ENCODE measurements around the gene LY6G5C. TPM values are rescaled to one million over a fixed set of nuclear protein-coding genes. Genes with fewer than 3 reads are reported as not detected.

Gene LY6G5C
- total RNA-seq, 1 donor = 0.43 TPM

- no peak overlapping the region for H3K4me3 ChIP-seq (ENCODE audit: low read depth, low read length)
- TF ChIP-seq CTCF (IDR thresholded peaks at IDR 0.05; ENCODE audit: insufficient read depth, low read depth, low read length) = no peak
- no peak for DNase-seq (ENCODE audit: low read depth)
Measured at GRCh38 chr6:31632279-31632946, 48.5 kb downstream of the LY6G5C start.

- TF ChIP-seq CTCF (IDR thresholded peaks at IDR 0.05; ENCODE audit: insufficient read depth, low read depth, low read length) = no peak
Measured at GRCh38 chr6:31631681-31632278, 49.1 kb downstream of the LY6G5C start.

GRCh38 chr6:31631209-31631608 lies 49.7 kb downstream of the LY6G5C start:
- no peak for TF ChIP-seq CTCF (IDR thresholded peaks at IDR 0.05; ENCODE audit: insufficient read depth, low read depth, low read length)
- no peak for DNase-seq (ENCODE audit: low read depth)
- H3K4me3 ChIP-seq (ENCODE audit: low read depth, low read length) = no peak overlapping the region

More at GRCh38 chr6:31631681-31632278, 49.1 kb downstream of the LY6G5C start:
- no peak overlapping the region for H3K4me3 ChIP-seq (ENCODE audit: low read depth, low read length)
- DNase-seq (ENCODE audit: low read depth) = no peak

- DNase-seq (ENCODE audit: low read depth) = no peak
- no peak overlapping the region for H3K4me3 ChIP-seq (ENCODE audit: low read depth, low read length)
- TF ChIP-seq CTCF (IDR thresholded peaks at IDR 0.05; ENCODE audit: insufficient read depth, low read depth, low read length) = no peak
Measured at GRCh38 chr6:31630177-31630934, 50.5 kb downstream of the LY6G5C start.

GRCh38 chr6:31629014-31629413 lies 51.9 kb downstream of the LY6G5C start:
- no peak overlapping the region for H3K4me3 ChIP-seq (ENCODE audit: low read depth, low read length)
- TF ChIP-seq CTCF (IDR thresholded peaks at IDR 0.05; ENCODE audit: insufficient read depth, low read depth, low read length) = no peak
- DNase-seq (ENCODE audit: low read depth) = no peak

GRCh38 chr6:31627690-31628287 lies 53.1 kb downstream of the LY6G5C start:
- no peak for TF ChIP-seq CTCF (IDR thresholded peaks at IDR 0.05; ENCODE audit: insufficient read depth, low read depth, low read length)
- DNase-seq (ENCODE audit: low read depth) = no peak
- H3K4me3 ChIP-seq (ENCODE audit: low read depth, low read length) = no peak overlapping the region
